Suprapubic skin (tissue), 4 donors: Measurements from ENCODE around the gene SLFN12L.

ENCODE experiments used
- EP300 ChIP-seq: sonication (generic); formaldehyde crosslinking; IDR thresholded peaks from one replicate; pipeline ENCODE4 v1.6.1; 2017; ENCODE audit warnings: antibody characterized with exemption
- POLR2A ChIP-seq, 2 donors: fragments of 450-650 bp; IDR thresholded peaks; one replicate each; pipeline ENCODE4 v1.6.1; 2017; ENCODE audit warnings: antibody characterized with exemption in 2 of 2, mild to moderate bottlenecking in 2 of 2, moderate library complexity in 2 of 2
- POLR2AphosphoS5 ChIP-seq, 3 donors: sonication (generic); formaldehyde crosslinking; IDR thresholded peaks; one replicate each; pipeline ENCODE4 v1.6.1; 2017; ENCODE audit warnings: antibody characterized with exemption in 3 of 3
- TF ChIP-seq, protein P1 (sequence below), 2 donors: fragments of 200-600 bp in 1 of 2; fragments of 450-650 bp in 1 of 2; sonication (generic) in 1 of 2; IDR thresholded peaks; one replicate each; pipeline ENCODE4 v1.5.1; 2016 to 2019; ENCODE audit warnings: antibody characterized with exemption in 2 of 2, mild to moderate bottlenecking in 1 of 2, moderate library complexity in 1 of 2

DNA sequence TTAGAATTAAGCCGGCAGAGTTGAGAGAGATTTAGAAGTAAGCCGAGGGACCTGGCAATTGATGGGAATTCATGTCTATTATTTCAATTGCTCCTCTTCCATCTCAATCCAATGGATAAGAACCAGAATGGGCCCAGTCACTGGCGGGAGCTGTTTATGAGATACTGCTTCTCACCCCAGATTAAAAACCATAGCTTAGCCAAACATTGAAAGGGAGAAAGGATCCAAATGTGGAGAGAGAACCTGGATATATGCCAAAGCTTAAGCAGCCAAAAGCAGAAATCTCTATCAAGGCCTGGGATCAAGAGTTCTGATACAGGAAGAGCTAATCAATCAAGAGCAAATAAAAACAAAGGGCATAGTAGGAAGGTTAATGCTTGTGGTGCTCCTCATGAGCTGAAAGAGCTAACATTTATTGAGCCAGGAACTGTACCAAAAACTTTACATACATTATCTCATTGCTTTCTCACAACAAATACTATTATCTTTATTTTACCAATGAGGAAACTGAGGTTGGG lies 2.8 kb downstream of the SLFN12L start:
- no peak for TF ChIP-seq POLR2A (IDR thresholded peaks at IDR 0.05)
- TF ChIP-seq, protein P1, sequence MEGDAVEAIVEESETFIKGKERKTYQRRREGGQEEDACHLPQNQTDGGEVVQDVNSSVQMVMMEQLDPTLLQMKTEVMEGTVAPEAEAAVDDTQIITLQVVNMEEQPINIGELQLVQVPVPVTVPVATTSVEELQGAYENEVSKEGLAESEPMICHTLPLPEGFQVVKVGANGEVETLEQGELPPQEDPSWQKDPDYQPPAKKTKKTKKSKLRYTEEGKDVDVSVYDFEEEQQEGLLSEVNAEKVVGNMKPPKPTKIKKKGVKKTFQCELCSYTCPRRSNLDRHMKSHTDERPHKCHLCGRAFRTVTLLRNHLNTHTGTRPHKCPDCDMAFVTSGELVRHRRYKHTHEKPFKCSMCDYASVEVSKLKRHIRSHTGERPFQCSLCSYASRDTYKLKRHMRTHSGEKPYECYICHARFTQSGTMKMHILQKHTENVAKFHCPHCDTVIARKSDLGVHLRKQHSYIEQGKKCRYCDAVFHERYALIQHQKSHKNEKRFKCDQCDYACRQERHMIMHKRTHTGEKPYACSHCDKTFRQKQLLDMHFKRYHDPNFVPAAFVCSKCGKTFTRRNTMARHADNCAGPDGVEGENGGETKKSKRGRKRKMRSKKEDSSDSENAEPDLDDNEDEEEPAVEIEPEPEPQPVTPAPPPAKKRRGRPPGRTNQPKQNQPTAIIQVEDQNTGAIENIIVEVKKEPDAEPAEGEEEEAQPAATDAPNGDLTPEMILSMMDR (IDR thresholded peaks at IDR 0.05), result no peak
- TF ChIP-seq EP300, result no peak
- TF ChIP-seq POLR2AphosphoS5 (IDR thresholded peaks at IDR 0.05), result no peak
